Activated CD8-positive, alpha-beta T cell treated with anti-CD3 and anti-CD28 coated beads, Interleukin-2, amount 10 ng/mL, durations not matched to agents 7 days and 5 days (primary cell): ENCODE results near the gene ANO6. TPM values are rescaled to one million over a fixed set of nuclear protein-coding genes. Genes with fewer than 3 reads are reported as not detected.
"Not testable (repeated sequence)": the region's sequence is repeated elsewhere in the genome, so short reads cannot be mapped to it uniquely, and the experiment has no call there.

Source experiments
- ATAC-seq: fragments of 150-1000 bp; cut with Tn5 transposase; one replicate; pipeline ENCODE4 v1.10.0; 2021; ENCODE audit warnings: moderate library complexity
- CTCF ChIA-PET: fragments of 350-600 bp; sonication (Branson Sonifier 250); formaldehyde crosslinking; loops from one replicate; lab custom pipeline; 2021; ENCODE audit warnings: antibody characterized with exemption; lab: Charles Lee
- POLR2A ChIA-PET: fragments of 350-600 bp; sonication (Branson Sonifier 250); formaldehyde crosslinking; loops from one replicate; lab custom pipeline; 2021; ENCODE audit warnings: antibody characterized with exemption; lab: Charles Lee
- DNase-seq: peaks from one replicate; pipeline ENCODE4 v3.0.0-alpha.2; 2020
- H3K27ac Mint-ChIP-seq: one replicate; pipeline ENCODE4 v1.8.0; 2021; ENCODE audit warnings: mild to moderate bottlenecking, mixed read lengths
- H3K27me3 Mint-ChIP-seq: one replicate; pipeline ENCODE4 v1.8.0; 2021; ENCODE audit warnings: low read depth, mixed read lengths
- H3K36me3 Mint-ChIP-seq: one replicate; pipeline ENCODE4 v1.8.0; 2021; ENCODE audit warnings: low read depth, mixed read lengths
- H3K4me1 Mint-ChIP-seq: one replicate; pipeline ENCODE4 v1.8.0; 2021; ENCODE audit warnings: low read depth, mixed read lengths
- H3K4me3 Mint-ChIP-seq: one replicate; pipeline ENCODE4 v1.8.0; 2021; ENCODE audit warnings: mild to moderate bottlenecking, mixed read lengths
- H3K9me3 Mint-ChIP-seq: one replicate; pipeline ENCODE4 v1.8.0; 2022; ENCODE audit warnings: mixed read lengths; ENCODE audit not compliant: insufficient read depth
- total RNA-seq, 2 experiments: library from RNA; stranded (reverse); gene quantifications; one replicate each; pipeline ENCODE4 v1.2.3, GENCODE V29; 2021

The ANO6 gene
- total RNA-seq, 2 experiments from 2014 or later, result 23.3 to 24.5 TPM

- Mint-ChIP-seq H3K4me3 (no peak overlapping the region), H3K4me1 (peaks cover 9% of the 10 kb centered on the region), H3K36me3 (peaks cover 44% of the 10 kb centered on the region), H3K9me3 (no peaks in the 10 kb centered on the region), H3K27me3 (no peaks in the 10 kb centered on the region), H3K27ac (no peak overlapping the region)
- POLR2A ChIA-PET, result no interaction called here
- DNase-seq (no peak), ATAC-seq (no peak)
- CTCF ChIA-PET, result no interaction called here
These were observed 141.1 kb downstream of the ANO6 start for GRCh38 chr12:45356822-45357538.

DNA sequence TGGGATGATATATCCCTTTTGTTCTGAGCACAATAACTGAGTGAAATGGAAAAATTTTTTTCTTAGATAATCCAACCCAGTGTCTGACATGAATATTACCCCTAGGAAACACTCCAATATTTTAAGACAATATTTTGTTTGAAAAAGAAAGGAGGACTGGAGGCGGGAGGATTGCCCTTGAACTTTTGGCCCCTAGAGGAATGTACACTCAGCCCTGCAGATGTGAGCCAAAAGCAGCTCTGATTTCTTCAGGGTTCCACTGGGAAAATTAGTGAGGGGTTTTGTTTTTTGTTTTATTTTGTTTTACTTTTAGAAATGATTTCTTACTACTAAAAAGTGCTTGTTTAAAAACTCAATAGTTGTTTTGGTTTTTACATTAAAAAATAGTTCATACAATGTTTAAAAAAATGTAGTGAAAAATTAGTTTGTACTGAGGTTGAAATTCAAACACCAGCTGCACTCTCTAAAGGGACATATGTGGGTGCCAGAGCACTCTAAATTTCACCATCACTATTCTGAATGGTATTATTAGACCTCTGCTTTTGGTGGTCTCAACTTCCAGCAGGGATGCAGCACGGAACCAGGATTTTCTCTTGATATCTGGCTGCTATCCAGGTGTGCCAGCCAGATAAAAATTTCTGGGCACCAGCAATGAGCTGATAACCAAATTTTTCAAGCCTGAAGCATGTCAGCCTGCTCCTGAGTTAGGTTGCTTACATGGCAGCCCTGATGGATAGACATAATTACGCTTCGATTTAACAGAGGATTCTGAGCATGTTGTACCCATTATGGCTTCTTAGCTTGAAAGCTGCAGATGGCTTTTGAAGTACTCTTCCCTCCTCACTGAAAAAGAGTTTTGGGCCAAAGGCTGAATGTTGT is 141.9 kb downstream of the ANO6 start:
- ChIA-PET POLR2A (no interaction called here), CTCF (no interaction called here)
- no peak for DNase-seq
- ATAC-seq, result no peak
- H3K36me3 Mint-ChIP-seq, result peaks cover 43% of the 10 kb centered on the region
- peaks cover 9% of the 10 kb centered on the region for H3K4me1 Mint-ChIP-seq
- H3K4me3 Mint-ChIP-seq, result no peak overlapping the region
- H3K27ac Mint-ChIP-seq, result no peak overlapping the region
- H3K27me3 Mint-ChIP-seq, result no peaks in the 10 kb centered on the region
- H3K9me3 Mint-ChIP-seq, result peaks cover 7% of the 10 kb centered on the region

DNA sequence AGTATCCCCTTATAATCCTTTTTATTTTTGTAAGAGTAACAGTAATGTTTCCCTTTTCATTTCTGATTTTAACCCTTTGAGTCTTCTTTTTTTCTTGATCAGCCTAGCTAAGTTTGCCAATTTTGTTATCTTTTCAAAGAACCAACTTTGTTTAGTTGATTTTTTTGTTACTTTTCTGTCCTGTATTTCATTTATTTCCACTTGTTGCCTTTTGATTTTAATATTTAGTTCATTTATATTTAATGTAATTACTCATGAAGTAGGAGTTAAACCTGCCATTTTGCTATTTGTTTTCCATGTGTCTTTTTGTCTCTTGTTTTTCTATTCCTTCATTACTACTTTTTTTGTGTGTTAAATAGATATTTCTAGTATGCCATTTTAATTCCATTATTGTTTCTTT is 146.4 kb downstream of the ANO6 start:
- H3K27ac Mint-ChIP-seq, result no peak overlapping the region
- DNase-seq, result no peak
- H3K36me3 Mint-ChIP-seq, result peaks cover 41% of the 10 kb centered on the region
- H3K27me3 Mint-ChIP-seq, result no peaks in the 10 kb centered on the region
- H3K9me3 Mint-ChIP-seq, result peaks cover 17% of the 10 kb centered on the region
- ATAC-seq, result no peak
- CTCF ChIA-PET, result no interaction called here
- no peaks in the 10 kb centered on the region for H3K4me1 Mint-ChIP-seq
- no peak overlapping the region for H3K4me3 Mint-ChIP-seq
- POLR2A ChIA-PET, result no interaction called here

DNA sequence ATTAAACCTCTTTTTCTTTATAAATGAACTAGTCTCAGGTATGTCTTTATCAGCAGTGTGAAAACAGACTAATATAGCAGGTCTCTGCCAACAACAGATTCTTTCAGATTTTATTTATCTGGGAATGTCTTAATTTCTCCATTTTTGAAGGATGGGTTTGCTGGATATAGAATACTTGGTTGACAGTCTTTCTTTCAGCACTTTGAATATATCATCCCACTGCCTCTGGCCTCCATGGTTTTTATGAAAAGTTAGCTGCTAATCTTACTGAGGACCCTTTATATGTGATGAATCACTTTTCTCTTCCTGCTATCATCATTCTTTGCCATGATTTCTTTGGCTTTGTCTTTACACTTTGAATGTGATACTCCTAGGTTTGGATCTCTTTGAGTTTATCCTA is 148.0 kb downstream of the ANO6 start:
- no peaks in the 10 kb centered on the region for H3K27me3 Mint-ChIP-seq
- H3K4me1 Mint-ChIP-seq, result no peaks in the 10 kb centered on the region
- H3K9me3 Mint-ChIP-seq, result peaks cover 17% of the 10 kb centered on the region
- no peak overlapping the region for H3K27ac Mint-ChIP-seq
- ChIA-PET POLR2A (no interaction called here), CTCF (no interaction called here)
- H3K36me3 Mint-ChIP-seq, result peaks cover 38% of the 10 kb centered on the region
- DNase-seq, result no peak
- H3K4me3 Mint-ChIP-seq, result no peak overlapping the region
- ATAC-seq, result no peak

GRCh38 chr12:45368841-45369489 is 153.1 kb downstream of the ANO6 start:
- H3K4me1 Mint-ChIP-seq, result no peaks in the 10 kb centered on the region
- ATAC-seq (no peak), DNase-seq (no peak)
- H3K9me3 Mint-ChIP-seq, result peaks cover 7% of the 10 kb centered on the region
- H3K27me3 Mint-ChIP-seq, result no peaks in the 10 kb centered on the region
- CTCF ChIA-PET, result no interaction called here
- H3K27ac Mint-ChIP-seq, result no peak overlapping the region
- H3K4me3 Mint-ChIP-seq, result no peak overlapping the region
- POLR2A ChIA-PET, result no interaction called here
- peaks cover 30% of the 10 kb centered on the region for H3K36me3 Mint-ChIP-seq

DNA sequence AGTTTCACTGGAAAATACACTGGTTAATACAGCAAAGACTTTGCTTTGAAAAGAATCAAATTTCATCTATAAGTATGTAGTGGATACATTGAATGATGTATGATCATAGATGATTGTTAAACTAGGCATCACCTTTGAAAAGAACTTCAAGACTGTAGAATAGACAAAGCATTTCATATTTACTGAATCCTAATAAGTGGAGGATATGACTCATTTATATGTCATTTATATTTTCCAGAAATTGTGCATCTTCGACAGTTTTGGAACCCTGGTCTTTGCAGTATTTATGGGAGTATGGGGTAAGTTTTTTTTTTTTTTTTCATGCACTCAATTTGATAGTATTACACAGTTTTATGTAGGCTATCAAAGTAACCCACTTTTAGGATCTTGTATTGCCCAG is 161.9 kb downstream of the ANO6 start:
- H3K36me3 Mint-ChIP-seq, result peaks cover 19% of the 10 kb centered on the region
- H3K4me1 Mint-ChIP-seq, result no peaks in the 10 kb centered on the region
- H3K9me3 Mint-ChIP-seq, result no peaks in the 10 kb centered on the region
- H3K27ac Mint-ChIP-seq, result no peak overlapping the region
- no peaks in the 10 kb centered on the region for H3K27me3 Mint-ChIP-seq
- no peak for DNase-seq
- ChIA-PET POLR2A (no interaction called here), CTCF (no interaction called here)
- H3K4me3 Mint-ChIP-seq, result no peak overlapping the region
- no peak for ATAC-seq

DNA sequence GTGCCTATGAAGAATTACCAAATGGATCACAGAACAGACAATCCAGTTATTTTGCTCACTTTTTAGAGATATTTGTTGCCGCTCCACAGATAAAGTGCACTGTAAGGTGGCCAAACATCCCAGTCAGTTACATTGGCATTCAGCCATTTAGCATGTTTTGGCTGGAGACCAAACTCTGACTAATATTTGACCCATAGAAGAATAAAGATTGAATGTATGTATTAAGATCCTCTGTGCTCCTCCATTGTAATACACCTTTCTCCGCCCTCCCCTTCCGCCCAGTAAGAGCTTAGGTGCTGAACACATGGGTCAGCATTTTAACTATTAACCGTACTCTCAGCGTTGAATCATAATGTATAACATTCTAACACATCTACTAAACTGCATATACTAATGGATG is 163.4 kb downstream of the ANO6 start:
- H3K4me3 Mint-ChIP-seq, result no peak overlapping the region
- CTCF ChIA-PET, result no interaction called here
- DNase-seq (no peak), ATAC-seq (no peak)
- H3K27me3 Mint-ChIP-seq, result no peaks in the 10 kb centered on the region
- POLR2A ChIA-PET, result no interaction called here
- no peak overlapping the region for H3K27ac Mint-ChIP-seq
- H3K4me1 Mint-ChIP-seq, result no peaks in the 10 kb centered on the region
- no peaks in the 10 kb centered on the region for H3K9me3 Mint-ChIP-seq
- peaks cover 26% of the 10 kb centered on the region for H3K36me3 Mint-ChIP-seq

DNA sequence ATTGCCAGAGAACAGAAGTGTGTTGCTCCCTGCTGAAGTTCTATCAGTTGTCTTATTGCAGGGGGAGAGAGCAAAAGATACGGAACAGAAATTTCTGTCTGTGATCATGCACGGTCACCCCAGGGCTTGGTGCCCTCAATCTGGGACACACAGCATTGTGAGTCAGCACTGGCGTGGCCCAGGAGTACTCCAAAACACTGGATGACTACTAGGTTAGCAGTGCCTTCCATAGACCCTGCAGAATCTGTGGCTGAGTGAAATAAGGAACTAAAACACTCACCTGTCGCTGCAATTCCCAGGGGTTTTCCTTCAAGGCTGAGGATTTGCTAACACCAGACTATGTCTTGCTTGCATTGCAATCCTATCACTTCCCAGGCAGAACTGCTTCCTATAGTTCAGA is 165.5 kb downstream of the ANO6 start:
- Mint-ChIP-seq H3K27me3 (no peaks in the 10 kb centered on the region), H3K4me1 (no peaks in the 10 kb centered on the region), H3K4me3 (no peak overlapping the region), H3K9me3 (no peaks in the 10 kb centered on the region), H3K36me3 (peaks cover 35% of the 10 kb centered on the region), H3K27ac (no peak overlapping the region)
- DNase-seq, result no peak
- no peak for ATAC-seq
- POLR2A ChIA-PET, result no interaction called here
- CTCF ChIA-PET, result no interaction called here

- no peaks in the 10 kb centered on the region for H3K9me3 Mint-ChIP-seq
- ATAC-seq, result no peak
- peaks cover 33% of the 10 kb centered on the region for H3K36me3 Mint-ChIP-seq
- H3K4me1 Mint-ChIP-seq, result no peaks in the 10 kb centered on the region
- POLR2A ChIA-PET, result no interaction called here
- no peaks in the 10 kb centered on the region for H3K27me3 Mint-ChIP-seq
- CTCF ChIA-PET, result interaction anchor here (0.6 to 1.2 kb wide), 3 partner anchors 11 to 218 kb away, joined by 3 to 9 read pairs (median 3); no protein-coding TSS in a partner anchor
- no peak overlapping the region for H3K27ac Mint-ChIP-seq
- DNase-seq, result no peak
- no peak overlapping the region for H3K4me3 Mint-ChIP-seq
These were observed 172.7 kb downstream of the ANO6 start for GRCh38 chr12:45388545-45388944.

DNA sequence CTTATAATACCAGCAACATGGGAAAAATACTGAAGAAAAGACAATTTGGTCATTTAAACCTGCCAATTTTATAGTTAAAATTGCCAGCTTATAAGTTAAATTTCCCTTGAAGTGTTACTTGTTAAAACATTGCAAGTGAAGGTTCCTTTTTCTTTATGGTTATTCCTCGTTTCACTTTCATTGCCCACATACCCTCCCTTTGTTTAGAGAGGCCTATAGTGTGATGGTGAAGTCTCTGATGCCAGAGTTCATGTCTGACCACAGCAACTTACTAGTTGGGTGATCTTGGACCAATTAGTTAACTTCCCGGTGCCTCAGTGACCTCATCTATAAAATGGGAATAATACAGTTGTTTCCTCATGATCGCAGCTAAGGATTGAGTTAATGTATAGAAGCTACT is 173.5 kb downstream of the ANO6 start:
- Mint-ChIP-seq H3K4me3 (no peak overlapping the region), H3K36me3 (peaks cover 32% of the 10 kb centered on the region), H3K4me1 (no peaks in the 10 kb centered on the region), H3K27me3 (no peaks in the 10 kb centered on the region), H3K9me3 (no peaks in the 10 kb centered on the region), H3K27ac (no peak overlapping the region)
- ATAC-seq (no peak), DNase-seq (no peak)
- ChIA-PET POLR2A (no interaction called here), CTCF (interaction anchor here (0.6 to 1.2 kb wide), 3 partner anchors 10 to 219 kb away, joined by 3 to 9 read pairs (median 3); no protein-coding TSS in a partner anchor)

GRCh38 chr12:45397499-45397898 is 181.6 kb downstream of the ANO6 start:
- ATAC-seq, H3K27ac Mint-ChIP-seq, DNase-seq, H3K4me3 Mint-ChIP-seq, H3K9me3 Mint-ChIP-seq, CTCF ChIA-PET, POLR2A ChIA-PET, H3K27me3 Mint-ChIP-seq, H3K4me1 Mint-ChIP-seq: not testable (repeated sequence)
- H3K36me3 Mint-ChIP-seq, result peaks cover 15% of the 10 kb centered on the region

DNA sequence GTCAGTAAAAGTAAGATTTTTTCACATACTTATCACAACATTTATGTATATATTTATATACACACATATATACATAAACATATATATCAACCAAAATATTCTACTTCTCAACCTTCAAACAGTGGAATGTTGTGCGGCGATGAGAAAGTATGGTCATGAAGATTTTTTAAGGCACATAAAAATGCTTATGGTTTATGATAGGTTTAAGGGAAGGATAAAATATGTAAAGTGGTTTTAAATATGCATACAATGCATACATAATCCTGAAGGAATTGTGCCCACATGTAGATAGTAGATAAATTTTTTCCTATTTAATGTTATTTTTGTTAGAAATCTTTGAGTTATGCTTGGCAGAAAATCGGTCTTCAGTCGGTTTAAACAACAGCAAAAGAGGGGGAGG is 182.7 kb downstream of the ANO6 start:
- DNase-seq (no peak), ATAC-seq (no peak)
- CTCF ChIA-PET, result interaction anchor here (1.4 kb wide), 1 partner anchor 10 kb away, joined by 3 read pairs; no protein-coding TSS in a partner anchor
- H3K27me3 Mint-ChIP-seq, result no peaks in the 10 kb centered on the region
- H3K4me1 Mint-ChIP-seq, result no peaks in the 10 kb centered on the region
- no peaks in the 10 kb centered on the region for H3K9me3 Mint-ChIP-seq
- H3K36me3 Mint-ChIP-seq, result peaks cover 12% of the 10 kb centered on the region
- H3K27ac Mint-ChIP-seq, result no peak overlapping the region
- POLR2A ChIA-PET, result no interaction called here
- H3K4me3 Mint-ChIP-seq, result no peak overlapping the region
